ENCODE results near the gene REN.

Gene REN

DNA sequence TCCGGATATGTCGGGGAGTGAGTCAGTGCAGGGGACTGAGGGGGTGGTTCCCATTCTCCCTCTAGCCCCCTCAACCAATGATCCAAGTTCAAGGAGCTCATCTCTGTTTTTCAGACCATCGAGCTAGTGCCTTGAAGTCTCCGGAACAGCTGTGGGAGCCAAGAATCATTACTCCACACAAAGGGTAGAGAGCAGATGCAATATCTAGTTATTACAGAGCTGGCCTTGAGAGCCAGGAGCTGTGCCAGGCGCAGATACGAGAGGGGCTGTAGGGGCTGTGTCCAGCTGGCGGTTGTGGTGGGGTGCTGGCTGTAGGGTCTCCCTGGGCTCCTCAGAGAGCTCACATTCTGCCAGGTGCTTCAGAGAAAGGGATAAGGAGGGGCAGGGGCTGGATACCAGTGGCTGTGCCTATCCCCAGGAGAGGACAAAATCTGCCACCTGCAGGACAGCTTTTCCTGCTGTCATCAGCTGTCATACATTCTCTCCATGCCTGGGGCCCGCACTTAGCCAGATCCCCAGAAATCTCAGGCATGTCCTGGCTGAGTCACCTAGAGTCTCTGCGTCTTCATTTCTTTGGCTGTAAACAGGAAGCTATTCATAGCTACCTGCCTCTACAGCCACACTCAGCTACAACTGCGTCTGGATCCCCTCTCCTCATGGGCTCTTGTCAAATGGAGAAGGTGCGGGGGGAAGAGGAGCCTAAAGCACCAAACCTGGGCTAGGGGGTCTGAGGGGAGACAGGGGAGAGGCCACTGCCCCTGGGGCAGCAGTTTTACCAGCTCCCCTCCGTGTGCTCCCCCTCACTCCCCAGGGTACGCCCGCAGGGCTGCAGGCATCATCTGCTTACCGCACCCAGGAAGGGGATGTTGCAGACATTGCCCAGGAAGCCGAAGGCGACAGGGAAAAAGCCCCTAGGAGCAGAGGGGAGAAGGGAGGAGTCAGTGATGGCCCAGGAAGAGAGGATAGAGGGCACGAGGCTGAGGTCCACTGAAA, 32.5 kb upstream of the REN start:
- Histone ChIP-seq H3K14ac (ENCODE audit: low read length in 2 of 2) (no peak overlapping the region), H3K9me3 (ENCODE audit: control insufficient read depth, low read length) (no peaks in the 10 kb centered on the region), H2AFZ (ENCODE audit: low read depth, low read length) (no peak overlapping the region), H3K18ac (ENCODE audit: low read depth in 1 of 2, low read length in 2 of 2) (peak overlapping the region in 1 of 2 experiments; percentile 56), H3K79me1 (replicated peaks; ENCODE audit: low read length, poor library complexity, severe bottlenecking) (no peaks in the 10 kb centered on the region), H4K8ac (ENCODE audit: low read length) (no peak overlapping the region), H3K4me1 (ENCODE audit: control insufficient read depth, insufficient read depth, low read depth, low read length) (peaks cover 46% of the 10 kb centered on the region), H3K4me3 (ENCODE audit: insufficient read depth in 1 of 2, low read depth in 1 of 2, low read length in 2 of 2) (no peak overlapping the region), H3K23ac (ENCODE audit: low read length in 2 of 2) (peak overlapping the region in 1 of 2 experiments; percentile 16), H2BK12ac (ENCODE audit: low read length in 2 of 2) (no peak overlapping the region), H2AK5ac (ENCODE audit: low read length, severe bottlenecking) (peak overlapping the region; percentile 79), H3K4ac (ENCODE audit: low read depth in 1 of 2, low read length in 2 of 2) (no peak overlapping the region), H2BK120ac (ENCODE audit: low read depth, low read length) (no peak overlapping the region), H2BK5ac (ENCODE audit: low read depth, low read length, poor library complexity, severe bottlenecking) (no peak overlapping the region), H2BK15ac (ENCODE audit: low read depth, poor library complexity, severe bottlenecking) (no peak overlapping the region), H3K9ac (ENCODE audit: low read length) (no peak overlapping the region), H3K27me3 (ENCODE audit: control insufficient read depth in 1 of 2, insufficient read depth in 1 of 2, low read length in 2 of 2) (peaks cover 5 to 83% of the 10 kb centered on the region in 2 experiments), H4K91ac (ENCODE audit: low read length) (no peak overlapping the region), H3K4me2 (ENCODE audit: low read length, poor library complexity, severe bottlenecking) (no peak overlapping the region), H3K36me3 (ENCODE audit: control insufficient read depth in 1 of 2, insufficient read depth in 2 of 2, low read depth in 1 of 2, low read length in 2 of 2) (no peaks in the 10 kb centered on the region), H3K27ac (ENCODE audit: low read length, poor library complexity, severe bottlenecking) (no peak overlapping the region)
- 68% methylated on average over 15 of the region's 18 CpGs for WGBS
- DNase-seq: peak; percentile 71

- 79% methylated on average over 5 of the region's 5 CpGs for WGBS
Measured at GRCh38 chr1:204197068-204197467, 30.9 kb upstream of the REN start.

DNA sequence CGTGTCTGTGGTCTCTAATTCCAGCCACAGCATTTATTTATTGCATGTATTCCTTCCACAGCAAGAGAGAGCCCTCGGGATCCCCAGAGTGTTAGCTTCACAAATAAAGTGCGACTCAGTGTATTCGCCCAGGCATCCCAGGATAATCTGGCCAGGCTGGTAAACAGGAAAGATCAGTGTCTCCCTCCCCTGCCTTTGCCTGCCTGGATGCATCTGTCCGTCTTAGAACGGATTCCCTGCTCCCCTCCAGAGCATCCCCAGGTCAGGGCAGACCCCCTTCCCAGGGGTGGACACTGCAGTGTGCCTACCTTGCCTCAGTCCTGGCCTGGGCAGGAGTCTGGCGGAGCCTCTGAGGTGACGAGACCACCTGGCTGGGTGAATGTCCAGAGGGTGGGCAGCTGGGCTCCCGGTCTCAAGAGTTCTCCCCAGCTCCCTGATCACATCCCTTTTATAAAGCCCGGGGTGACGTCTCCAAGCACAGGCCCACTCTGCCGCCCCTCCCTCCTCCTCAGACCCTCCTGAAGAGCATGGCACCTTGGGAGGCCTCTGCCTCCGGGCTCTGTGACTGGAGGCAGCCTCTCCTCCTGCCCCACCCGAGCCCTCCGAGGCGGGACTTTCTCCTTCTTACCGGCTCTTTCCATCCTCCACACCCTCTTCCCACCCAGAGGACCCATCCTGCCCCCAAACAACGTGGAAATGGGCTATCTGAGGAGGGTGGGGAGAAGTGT, 30.1 kb upstream of the REN start, which contains the start of gene KISS1:
TSS of gene KISS1 (minus strand) at position 424 of the 728 bp plus-strand sequence. CDS start 3,615 bp downstream, outside the sequence.
- H4K8ac ChIP-seq (ENCODE audit: low read length): no peak within 1 kb of the TSS
- H3K18ac ChIP-seq (ENCODE audit: low read depth in 1 of 2, low read length in 2 of 2): no peak within 1 kb of the TSS
- H2AK5ac ChIP-seq (ENCODE audit: low read length, severe bottlenecking): peak within 1 kb of the TSS; percentile 92
- no peak within 1 kb of the TSS for H3K4me3 ChIP-seq (ENCODE audit: insufficient read depth in 1 of 2, low read depth in 1 of 2, low read length in 2 of 2)
- H3K27ac ChIP-seq (ENCODE audit: low read length, poor library complexity, severe bottlenecking): peak within 1 kb of the TSS; percentile 35
- no peak within 1 kb of the TSS for H3K9ac ChIP-seq (ENCODE audit: low read length)
- H3K9me3 ChIP-seq (ENCODE audit: control insufficient read depth, low read length): no peaks in the 10 kb centered on the region
- DNase-seq: no peak
- peak within 1 kb of the TSS in 1 of 2 experiments; percentile 35 for H3K23ac ChIP-seq (ENCODE audit: low read length in 2 of 2)
- peaks cover 39% of the 10 kb centered on the region for H3K4me1 ChIP-seq (ENCODE audit: control insufficient read depth, insufficient read depth, low read depth, low read length)
- H3K4me2 ChIP-seq (ENCODE audit: low read length, poor library complexity, severe bottlenecking): peak within 1 kb of the TSS; percentile 19
- H2BK12ac ChIP-seq (ENCODE audit: low read length in 2 of 2): no peak within 1 kb of the TSS
- H3K27me3 ChIP-seq (ENCODE audit: control insufficient read depth in 1 of 2, insufficient read depth in 1 of 2, low read length in 2 of 2): peaks cover 14 to 84% of the 10 kb centered on the region in 2 experiments
- peak within 1 kb of the TSS in 1 of 2 experiments; percentile 36 for H3K4ac ChIP-seq (ENCODE audit: low read depth in 1 of 2, low read length in 2 of 2)
- H2BK5ac ChIP-seq (ENCODE audit: low read depth, low read length, poor library complexity, severe bottlenecking): no peak within 1 kb of the TSS
- H2BK15ac ChIP-seq (ENCODE audit: low read depth, poor library complexity, severe bottlenecking): no peak within 1 kb of the TSS
- no peak within 1 kb of the TSS for H2BK120ac ChIP-seq (ENCODE audit: low read depth, low read length)
- peak within 1 kb of the TSS; percentile 52 for H4K91ac ChIP-seq (ENCODE audit: low read length)
- no peak within 1 kb of the TSS for H2AFZ ChIP-seq (ENCODE audit: low read depth, low read length)
- WGBS: 70% methylated on average over 13 of the region's 18 CpGs
- H3K36me3 ChIP-seq (ENCODE audit: control insufficient read depth in 1 of 2, insufficient read depth in 2 of 2, low read depth in 1 of 2, low read length in 2 of 2): no peaks in the 10 kb centered on the region
- H3K79me1 ChIP-seq (replicated peaks; ENCODE audit: low read length, poor library complexity, severe bottlenecking): no peaks in the 10 kb centered on the region
- peak within 1 kb of the TSS in 1 of 2 experiments; percentile 89 for H3K14ac ChIP-seq (ENCODE audit: low read length in 2 of 2)

More at GRCh38 chr1:204197068-204197467, 30.9 kb upstream of the REN start:
- H3K18ac ChIP-seq (ENCODE audit: low read depth in 1 of 2, low read length in 2 of 2): no peak overlapping the region
- H4K8ac ChIP-seq (ENCODE audit: low read length): no peak overlapping the region
- no peaks in the 10 kb centered on the region for H3K9me3 ChIP-seq (ENCODE audit: control insufficient read depth, low read length)
- no peak overlapping the region for H2BK15ac ChIP-seq (ENCODE audit: low read depth, poor library complexity, severe bottlenecking)
- H3K14ac ChIP-seq (ENCODE audit: low read length in 2 of 2): no peak overlapping the region
- H3K4me1 ChIP-seq (ENCODE audit: control insufficient read depth, insufficient read depth, low read depth, low read length): peaks cover 39% of the 10 kb centered on the region
- H3K27ac ChIP-seq (ENCODE audit: low read length, poor library complexity, severe bottlenecking): no peak overlapping the region
- H3K4ac ChIP-seq (ENCODE audit: low read depth in 1 of 2, low read length in 2 of 2): no peak overlapping the region
- peak overlapping the region in 1 of 2 experiments; percentile 35 for H3K23ac ChIP-seq (ENCODE audit: low read length in 2 of 2)
- no peak overlapping the region for H2AFZ ChIP-seq (ENCODE audit: low read depth, low read length)
- H3K9ac ChIP-seq (ENCODE audit: low read length): no peak overlapping the region
- no peak overlapping the region for H2BK5ac ChIP-seq (ENCODE audit: low read depth, low read length, poor library complexity, severe bottlenecking)
- peak overlapping the region; percentile 69 for H2AK5ac ChIP-seq (ENCODE audit: low read length, severe bottlenecking)
- no peaks in the 10 kb centered on the region for H3K36me3 ChIP-seq (ENCODE audit: control insufficient read depth in 1 of 2, insufficient read depth in 2 of 2, low read depth in 1 of 2, low read length in 2 of 2)
- H3K27me3 ChIP-seq (ENCODE audit: control insufficient read depth in 1 of 2, insufficient read depth in 1 of 2, low read length in 2 of 2): peaks cover 7 to 83% of the 10 kb centered on the region in 2 experiments
- H3K4me3 ChIP-seq (ENCODE audit: insufficient read depth in 1 of 2, low read depth in 1 of 2, low read length in 2 of 2): no peak overlapping the region
- no peak for DNase-seq
- no peak overlapping the region for H3K4me2 ChIP-seq (ENCODE audit: low read length, poor library complexity, severe bottlenecking)
- no peaks in the 10 kb centered on the region for H3K79me1 ChIP-seq (replicated peaks; ENCODE audit: low read length, poor library complexity, severe bottlenecking)
- no peak overlapping the region for H2BK12ac ChIP-seq (ENCODE audit: low read length in 2 of 2)
- H2BK120ac ChIP-seq (ENCODE audit: low read depth, low read length): no peak overlapping the region
- H4K91ac ChIP-seq (ENCODE audit: low read length): no peak overlapping the region
